ENCODE measurements around the gene ANKS1B. TPM values are rescaled to one million over a fixed set of nuclear protein-coding genes. Genes with fewer than 3 reads are reported as not detected.
A peak's percentile ranks its signal among the peaks of the same experiment; 100 is the strongest.

Gene ANKS1B
- total and polyA plus RNA-seq, 2 of the 4 experiments (the other 2 are of a cell fraction), result 0.17 to 0.18 TPM

- H2AFZ ChIP-seq (replicated peaks; ENCODE audit: low read length, poor library complexity), result no peak overlapping the region
- no peak overlapping the region for H4K8ac ChIP-seq (ENCODE audit: low read depth in 2 of 2, low read length in 2 of 2)
- H2BK5ac ChIP-seq (ENCODE audit: low read depth, low read length, poor library complexity, severe bottlenecking), result no peak overlapping the region
- POLR2A ChIA-PET (ENCODE audit: unreplicated experiment), result no interaction called here
- no peak overlapping the region for H3K4me3 ChIP-seq (ENCODE audit: insufficient read depth, low read depth, low read length)
- H4K91ac ChIP-seq (ENCODE audit: insufficient read depth, low read depth, low read length), result no peak overlapping the region
- H3K4ac ChIP-seq (ENCODE audit: low read depth, low read length), result no peak overlapping the region
- no peak for ATAC-seq (ENCODE audit: low read depth)
- H2BK120ac ChIP-seq (ENCODE audit: low read depth, low read length), result no peak overlapping the region
- no peak overlapping the region for H2AK9ac ChIP-seq (replicated peaks; ENCODE audit: low read depth, low read length, poor library complexity)
- H3K9me3 ChIP-seq (ENCODE audit: control insufficient read depth, insufficient read depth, low read length), result no peaks in the 10 kb centered on the region
- 65% methylated on average over 4 of the region's 12 CpGs; no CpG with 5 or more reads in 1 of the 2 experiments for WGBS, 2 experiments (ENCODE audit: extremely low coverage in 2 of 2, insufficient read length in 1 of 2)
- H3K9ac ChIP-seq (ENCODE audit: low read depth, low read length), result no peak overlapping the region
- dilution Hi-C loops (cut with HindIII; ENCODE audit: low sequenced_read_pairs, unreplicated experiment) (no loop called here), in situ Hi-C loops (cut with MboI; ENCODE audit: low sequenced_read_pairs) (no loop called here), intact Hi-C loops (cut with micrococcal nuclease) (no loop called here)
- TF ChIP-seq RAD21 (IDR thresholded peaks at IDR 0.05; ENCODE audit: low read length), result no peak
- no peak for TF ChIP-seq MAZ (IDR thresholded peaks at IDR 0.05; ENCODE audit: borderline replicate concordance, low read depth, low read length)
- no peak for TF ChIP-seq MAFK (IDR thresholded peaks at IDR 0.05; ENCODE audit: low read depth, low read length)
- TF ChIP-seq ELK1 (IDR thresholded peaks at IDR 0.05; ENCODE audit: borderline replicate concordance, low read depth, low read length), result no peak
- TF ChIP-seq CHD1 (IDR thresholded peaks at IDR 0.05; ENCODE audit: low read depth, low read length), result no peak
- peak; percentile 19 for DNase-seq
- H2BK15ac ChIP-seq (ENCODE audit: low read depth, low read length), result no peak overlapping the region
- H3K27me3 ChIP-seq (ENCODE audit: control insufficient read depth, insufficient read depth, low read length), result peaks cover 7% of the 10 kb centered on the region; the same call in 1 of the 2 replicates
- no peak overlapping the region for H4K5ac ChIP-seq (ENCODE audit: low read depth, low read length)
- H3K27ac ChIP-seq (ENCODE audit: insufficient read depth, low read length), result no peak overlapping the region
- H3K4me2 ChIP-seq (ENCODE audit: low read depth, low read length), result no peak overlapping the region
- H3K56ac ChIP-seq (ENCODE audit: extremely low read depth, insufficient read depth, low read length), result no peak overlapping the region
- H3K4me1 ChIP-seq (ENCODE audit: control insufficient read depth, insufficient read depth, low read length), result peaks cover 8% of the 10 kb centered on the region; the same call in 1 of the 2 replicates
- no peaks in the 10 kb centered on the region for H3K79me1 ChIP-seq (ENCODE audit: low read depth in 1 of 2, low read length in 2 of 2)
- no TSS peak for BruUV-seq (replicated peaks)
- H3K9me1 ChIP-seq (ENCODE audit: insufficient read depth, low read length), result peaks cover under 1% of the 10 kb centered on the region
- no peak overlapping the region for H2AK5ac ChIP-seq (ENCODE audit: low read depth, low read length)
- no peak overlapping the region for H3K14ac ChIP-seq (replicated peaks; ENCODE audit: low read depth, low read length)
- H4K20me1 ChIP-seq (ENCODE audit: insufficient read depth, low read length), result no peaks in the 10 kb centered on the region
- H3K23ac ChIP-seq (ENCODE audit: low read depth, low read length), result no peak overlapping the region
- CTCF ChIA-PET, result interaction anchor here (0.5 to 0.8 kb wide), 3 partner anchors 11 to 257 kb away, joined by 3 to 5 read pairs (median 4); no protein-coding TSS in a partner anchor
- no peak overlapping the region for H2BK20ac ChIP-seq (ENCODE audit: low read depth, low read length)
- H3K18ac ChIP-seq (ENCODE audit: low read depth, low read length), result no peak overlapping the region
- no peaks in the 10 kb centered on the region for H3K36me3 ChIP-seq (ENCODE audit: control insufficient read depth, insufficient read depth, low read length)
Observed at GRCh38 chr12:98741556-98742265, 1243.0 kb downstream of the ANKS1B start.

Measured in IMR-90 (cell line).